HG03378 (cell line): ENCODE measurements around the gene FGG.
"Not testable (repeated sequence)": the region's sequence is repeated elsewhere in the genome, so short reads cannot be mapped to it uniquely, and the experiment has no call there.

Experiments
- ATAC-seq: cut with Tn5 transposase; IDR thresholded peaks from one replicate; pipeline ENCODE4 v1.9.1; 2021; ENCODE audit warnings: mild to moderate bottlenecking, moderate library complexity; ENCODE audit not compliant: unreplicated experiment

Gene FGG

DNA sequence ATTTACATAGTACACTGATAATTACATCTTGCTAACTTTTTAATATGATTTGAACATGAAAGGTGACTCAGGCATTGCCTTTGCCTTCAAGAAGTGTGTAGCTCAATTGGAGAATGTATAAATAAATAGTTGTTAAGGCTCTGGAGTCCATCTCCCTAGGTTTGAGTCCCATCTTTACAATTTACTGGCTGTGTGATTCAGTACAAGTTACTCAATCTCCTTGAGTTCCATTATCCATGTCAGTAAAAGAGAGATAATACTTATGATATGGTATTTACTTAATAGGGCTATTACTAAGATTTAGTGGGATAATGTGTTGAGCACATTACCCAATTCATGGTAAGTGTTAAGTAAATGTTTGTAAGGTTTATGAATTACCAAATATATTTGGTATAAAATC lies 1.9 kb upstream of the FGG start:
- ATAC-seq: no peak

DNA sequence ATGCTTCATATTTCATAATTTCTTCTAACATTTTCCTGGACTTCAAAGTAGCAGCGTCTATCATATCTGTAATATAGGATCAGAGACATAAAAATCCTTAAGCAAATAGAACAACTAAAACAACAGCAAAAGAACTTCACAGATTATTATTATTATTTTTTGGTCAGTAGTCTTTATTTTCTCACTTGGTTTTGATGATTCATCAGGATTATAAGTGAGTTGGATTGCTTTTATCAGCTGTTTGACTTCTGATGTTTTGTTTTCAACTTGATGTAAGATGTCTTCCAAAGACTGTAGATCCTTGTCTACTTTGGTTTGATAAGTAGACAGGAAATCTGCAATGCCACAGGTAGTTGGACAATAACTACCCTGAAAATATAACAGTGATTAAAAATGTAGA lies 623 bp downstream of the FGG start:
- ATAC-seq: no peak

DNA sequence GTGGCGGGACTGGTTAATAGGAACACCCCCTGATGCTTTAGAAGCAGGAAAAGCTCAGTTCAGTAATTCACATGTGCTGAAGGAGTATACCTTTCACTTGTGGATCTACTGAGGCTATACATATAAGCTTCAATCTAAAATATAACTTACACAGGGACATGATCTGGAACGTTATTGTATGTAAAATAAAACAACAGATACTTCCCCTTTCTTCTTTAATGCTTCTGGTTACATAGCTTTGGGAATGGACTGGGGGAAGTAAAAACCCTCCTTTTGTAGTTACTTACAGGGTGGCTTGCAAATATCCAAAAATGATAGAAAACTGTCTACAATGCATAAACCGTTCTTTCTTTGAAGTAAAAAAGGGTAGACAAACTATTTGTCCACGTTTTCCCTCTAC lies 1.9 kb downstream of the FGG start:
- no peak for ATAC-seq

DNA sequence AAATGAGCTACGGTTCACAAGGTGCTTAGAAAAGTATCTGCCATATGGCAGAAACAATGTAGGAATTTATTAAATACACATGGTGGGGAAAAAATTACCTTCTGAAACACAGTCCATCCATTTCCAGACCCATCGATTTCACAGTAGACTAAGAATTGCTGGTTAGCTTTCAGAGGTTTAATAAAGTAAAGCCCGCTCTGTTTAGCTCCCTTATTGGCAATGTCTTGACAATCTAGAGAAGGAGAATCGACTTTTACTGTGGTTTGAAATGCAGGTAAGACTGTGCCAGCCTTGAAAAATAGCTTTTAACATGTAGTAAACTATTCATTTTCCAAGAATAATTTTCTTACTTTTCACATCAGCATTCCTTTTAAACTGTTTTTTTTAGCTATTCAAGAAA lies 2.9 kb downstream of the FGG start:
- ATAC-seq: no peak

DNA sequence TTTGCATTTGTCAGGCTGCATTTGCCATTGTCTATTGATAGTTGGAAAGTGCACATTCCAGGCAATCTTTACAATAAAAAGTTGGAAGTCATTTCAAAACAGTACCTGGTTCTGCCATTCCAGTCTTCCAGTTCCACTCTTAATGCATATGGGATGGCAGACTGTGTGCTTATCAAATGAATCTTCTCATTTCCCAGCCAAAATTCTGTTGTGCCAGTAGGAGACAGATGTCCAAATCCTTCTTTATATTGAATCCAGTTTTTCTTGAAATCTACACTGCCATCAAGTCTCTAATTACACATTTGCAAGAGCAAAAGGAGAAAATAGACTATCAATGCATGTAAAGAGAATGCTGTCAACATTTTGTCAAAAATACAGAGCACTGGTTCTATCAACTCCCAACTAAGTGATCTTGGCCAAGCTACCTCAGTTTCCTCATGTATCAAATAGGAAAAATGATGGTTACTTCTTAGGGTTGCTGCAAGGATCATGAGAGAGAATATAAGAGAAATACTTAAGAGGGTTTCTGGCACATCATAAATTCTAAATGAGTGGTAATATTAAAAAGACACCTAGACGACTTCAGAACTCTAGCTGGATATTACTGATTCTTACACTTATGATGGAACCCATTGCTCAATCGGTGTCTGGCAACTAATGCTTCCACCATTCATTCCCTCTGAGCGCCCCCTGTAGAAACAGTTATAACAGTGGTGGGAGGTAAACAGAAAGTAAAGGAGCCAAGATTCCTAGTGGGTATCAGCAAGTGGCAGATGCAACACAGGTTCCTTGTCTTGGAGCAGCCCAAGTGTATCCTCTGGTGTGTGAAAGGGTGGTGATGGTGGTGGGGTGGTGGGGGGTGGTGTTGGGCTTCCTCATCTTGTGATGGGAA lies 3.8 kb downstream of the FGG start:
- ATAC-seq: no peak

DNA sequence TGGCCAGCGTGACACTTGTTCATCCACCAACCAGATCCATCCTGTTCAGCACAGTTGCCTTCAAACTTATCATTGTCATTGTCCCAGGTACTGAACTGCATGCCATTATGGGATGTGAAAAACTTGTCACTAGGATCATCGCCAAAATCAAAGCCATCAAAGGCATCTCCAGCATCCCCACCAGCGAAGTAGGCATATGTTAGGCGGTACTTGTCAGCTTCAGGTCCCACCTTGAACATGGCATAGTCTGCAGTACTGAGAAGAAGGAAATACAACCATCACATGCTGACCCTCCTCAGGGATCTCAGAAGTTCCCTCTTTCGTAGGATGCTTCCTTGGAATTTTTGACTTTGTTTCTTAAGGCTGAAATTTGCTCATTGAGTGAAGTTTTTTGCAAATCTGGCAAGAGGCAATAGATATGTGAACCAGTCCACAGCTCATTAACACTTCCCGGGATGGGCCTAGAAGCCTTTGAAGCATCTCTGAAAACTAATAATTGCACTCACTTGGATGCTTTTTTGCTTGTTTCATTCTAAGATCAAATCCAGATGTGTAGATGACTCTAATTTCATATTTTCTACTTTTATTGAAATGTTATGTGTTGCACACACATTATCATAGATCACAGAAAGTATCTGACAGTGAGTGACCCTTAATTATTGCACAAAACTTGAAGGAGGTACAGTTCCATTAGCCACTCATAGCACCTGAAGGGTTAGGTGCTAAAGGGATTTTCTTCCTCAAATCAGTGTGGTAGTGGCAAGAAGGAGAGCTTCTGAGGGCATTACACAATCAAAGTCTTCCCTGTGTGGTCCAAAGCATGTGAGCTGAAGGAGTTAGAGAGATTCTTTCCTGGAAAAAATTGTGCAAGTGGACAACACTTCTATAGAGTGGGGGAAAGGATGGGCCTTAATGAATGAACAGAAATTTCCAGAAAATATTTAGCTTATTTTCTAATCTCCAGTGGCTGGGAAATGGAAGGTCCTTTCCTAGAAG lies 5.4 kb downstream of the FGG start:
- no peak for ATAC-seq

DNA sequence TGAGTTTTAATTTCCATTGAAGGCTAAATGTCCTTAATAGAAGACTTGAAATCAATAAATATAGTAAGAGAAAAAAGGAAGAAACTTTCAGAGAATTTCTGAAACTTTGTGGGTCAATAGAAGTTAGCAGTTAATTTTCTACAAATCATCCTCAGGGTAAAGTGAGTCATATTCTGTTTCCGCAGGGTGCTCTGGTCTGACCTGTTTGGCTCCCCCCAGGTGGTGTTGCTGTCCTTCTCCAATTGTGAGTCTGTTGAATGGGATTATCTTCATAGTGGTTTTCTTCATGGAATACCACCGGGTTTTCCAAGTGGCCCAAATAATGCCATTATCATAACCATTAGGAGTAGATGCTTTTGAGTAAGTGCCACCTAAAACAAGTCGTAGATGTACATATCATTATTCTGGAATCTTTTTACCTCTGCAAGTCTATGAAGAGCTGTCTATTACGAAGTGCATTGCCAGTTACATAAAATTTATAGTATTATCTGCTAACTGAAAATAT lies 7.7 kb downstream of the FGG start:
- ATAC-seq: no peak

DNA sequence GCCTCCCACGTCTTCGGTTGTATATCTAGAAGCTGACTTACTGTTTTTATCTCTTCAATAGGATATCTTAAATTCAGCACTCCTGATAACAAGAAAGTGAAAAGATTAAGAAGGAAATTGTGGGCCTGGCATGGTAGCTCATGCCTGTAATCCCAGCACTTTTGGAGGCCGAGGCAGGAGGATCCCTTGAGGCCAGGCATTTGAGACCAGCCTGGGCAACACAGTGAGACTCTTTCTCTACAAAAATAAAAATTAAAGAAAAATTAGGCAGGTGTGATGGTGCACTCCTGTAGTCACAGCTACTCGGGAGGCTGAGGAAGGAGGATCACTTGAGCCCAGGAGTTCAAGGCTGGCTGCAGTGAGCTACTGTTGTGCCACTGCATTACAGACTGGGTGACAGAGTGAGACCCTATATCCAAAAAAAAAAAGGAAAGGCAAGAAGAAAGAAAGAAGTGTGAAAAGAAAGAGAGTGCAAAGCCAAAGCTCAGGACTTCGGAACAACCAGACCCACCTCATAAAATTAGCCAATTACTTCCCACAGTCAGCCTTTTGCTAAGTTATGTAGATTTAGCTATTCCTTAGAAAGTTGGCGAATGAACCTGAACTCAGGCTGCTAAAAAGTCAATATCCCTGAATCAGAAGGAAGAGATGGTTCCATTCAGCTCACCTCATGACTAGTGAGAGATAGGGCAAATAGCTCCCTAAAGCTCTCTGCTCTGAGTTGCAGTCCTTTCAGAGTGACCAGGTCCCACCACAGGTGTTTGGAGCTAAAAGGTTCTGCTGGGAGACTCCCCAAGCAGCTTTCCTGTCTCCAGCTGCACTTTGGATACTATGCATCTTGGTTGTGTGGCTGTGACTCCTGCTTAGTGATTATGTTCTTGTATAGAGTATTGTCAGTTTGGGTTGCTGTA lies 9.2 kb downstream of the FGG start:
- ATAC-seq: no peak

DNA sequence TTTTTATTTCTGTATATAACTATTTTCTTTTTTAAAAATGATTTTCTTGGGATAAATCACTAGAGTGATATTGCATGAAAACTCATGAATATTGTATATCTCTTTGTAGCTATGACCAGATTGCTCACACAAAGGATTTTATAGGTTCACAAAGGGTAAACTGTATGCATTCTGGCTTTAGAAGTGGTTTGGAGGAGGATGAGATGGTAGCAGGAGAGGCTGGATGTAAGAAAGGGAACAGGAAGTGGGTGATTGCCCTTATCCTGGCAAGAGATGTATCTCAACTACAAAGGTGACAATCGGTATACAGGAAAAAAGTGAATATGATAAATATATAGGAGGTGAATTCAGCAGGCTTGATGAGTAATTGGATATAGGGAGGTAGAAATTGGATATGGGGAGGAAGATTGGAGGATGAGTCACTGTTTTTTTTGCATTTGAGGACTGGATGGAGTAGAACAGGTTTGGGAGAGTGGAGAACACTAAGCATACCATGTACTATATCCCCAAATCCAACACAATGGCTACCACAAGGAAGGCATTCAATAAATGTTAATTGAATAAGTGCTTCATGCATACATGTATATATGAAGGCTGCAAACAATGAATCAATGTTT lies 9.9 kb downstream of the FGG start:
- ATAC-seq: no peak

DNA sequence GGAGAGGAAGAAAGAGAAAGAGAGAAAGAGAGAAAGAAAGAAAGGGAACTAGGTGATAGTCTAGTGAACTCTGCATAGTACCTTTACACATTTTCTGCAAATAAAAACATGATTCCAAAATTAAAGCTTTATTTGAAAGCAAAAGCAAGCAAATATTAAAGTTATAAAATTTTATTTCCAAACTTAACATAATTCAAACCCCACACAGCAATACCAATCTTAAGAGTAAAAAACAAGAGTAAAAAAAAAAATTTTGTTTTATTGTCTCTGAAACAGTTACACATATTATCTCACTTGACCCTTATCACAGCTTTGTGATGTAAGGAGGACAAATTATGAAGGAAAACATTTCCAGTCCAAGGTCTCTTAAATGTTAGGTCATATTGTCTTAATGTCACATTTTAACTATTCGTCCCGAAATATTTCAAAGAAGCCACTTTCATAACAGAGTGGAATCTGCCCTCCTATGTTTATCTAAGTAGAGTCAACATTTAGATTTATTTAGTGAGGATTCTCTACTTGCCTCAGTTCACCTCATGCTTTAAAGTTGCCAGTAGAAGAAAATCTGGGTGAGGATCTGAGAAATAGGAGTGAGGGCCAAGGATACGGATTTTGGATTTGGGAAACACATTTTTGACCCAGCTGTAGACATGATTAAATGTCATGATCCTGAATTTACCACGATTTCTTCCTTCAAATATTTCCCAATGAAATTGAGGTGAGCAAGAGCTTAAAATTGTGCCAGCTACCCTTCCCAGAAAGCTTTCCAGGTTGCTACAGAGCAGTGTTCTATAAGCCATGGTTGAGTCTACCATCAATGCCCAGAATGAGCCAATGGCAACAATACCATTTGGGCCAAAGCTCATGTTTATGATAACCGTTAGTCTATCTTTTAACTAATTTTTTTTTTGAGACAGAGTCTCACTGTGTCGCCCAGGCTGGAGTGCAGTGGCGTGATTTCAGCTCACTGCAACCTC lies 14.4 kb downstream of the FGG start:
- no peak for ATAC-seq

DNA sequence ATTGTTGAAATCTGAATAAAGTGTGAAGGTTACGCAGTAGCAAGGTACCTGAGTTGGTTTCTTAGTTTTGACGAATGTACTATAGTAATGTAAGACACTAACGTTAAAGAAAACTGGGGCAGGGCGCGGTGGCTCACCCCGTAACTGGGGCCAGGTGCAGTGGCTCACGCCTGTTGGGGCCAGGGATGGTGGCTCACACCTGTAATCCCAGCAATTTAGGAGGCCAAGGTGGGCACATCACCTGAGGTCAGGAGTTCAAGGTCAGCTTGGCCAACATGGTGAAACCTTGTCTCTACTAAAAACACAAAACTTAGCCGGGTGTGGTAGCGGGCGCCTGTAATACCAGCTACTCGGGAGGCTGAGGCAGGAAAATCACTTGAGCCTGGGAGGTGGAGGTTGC lies 15.2 kb downstream of the FGG start:
- not testable (repeated sequence) for ATAC-seq

DNA sequence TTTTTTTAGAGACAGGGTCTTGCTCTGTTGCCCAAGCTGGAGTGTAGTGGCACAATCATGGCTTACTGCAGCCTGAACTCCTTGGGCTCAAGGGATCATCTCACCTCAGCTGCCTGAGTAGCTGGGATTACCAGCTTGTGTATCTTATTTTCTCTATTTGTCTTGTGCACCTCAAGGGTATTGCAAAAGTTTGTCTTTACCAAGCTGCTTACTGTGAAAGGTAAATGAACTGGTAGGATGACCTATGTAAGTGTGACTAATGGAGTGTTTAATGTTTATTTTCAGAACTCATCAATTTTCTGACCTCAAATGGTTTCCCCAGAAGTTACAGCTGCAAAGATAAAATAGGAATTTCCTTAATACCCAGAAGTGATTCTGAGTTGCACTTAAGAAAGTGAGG lies 16.6 kb downstream of the FGG start:
- ATAC-seq: no peak

DNA sequence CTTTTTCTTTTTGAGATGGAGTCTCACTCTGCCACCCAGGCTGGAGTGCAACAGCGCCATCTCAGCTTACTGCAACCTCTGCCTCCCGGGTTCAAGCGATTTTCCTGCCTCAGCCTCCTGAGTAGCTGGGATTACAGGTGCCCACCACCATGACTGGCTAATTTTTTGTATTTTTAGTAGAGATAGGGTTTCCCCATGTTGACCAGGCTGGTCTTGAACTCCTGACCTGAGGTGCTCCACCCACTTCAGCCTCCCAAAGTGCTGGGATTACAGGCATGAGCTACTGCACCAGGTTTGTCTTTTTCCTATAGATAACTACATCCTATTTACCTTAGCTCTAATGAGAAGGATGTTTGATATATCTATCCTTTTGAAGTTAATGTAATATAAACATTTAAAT lies 18.1 kb downstream of the FGG start:
- ATAC-seq: not testable (repeated sequence)

DNA sequence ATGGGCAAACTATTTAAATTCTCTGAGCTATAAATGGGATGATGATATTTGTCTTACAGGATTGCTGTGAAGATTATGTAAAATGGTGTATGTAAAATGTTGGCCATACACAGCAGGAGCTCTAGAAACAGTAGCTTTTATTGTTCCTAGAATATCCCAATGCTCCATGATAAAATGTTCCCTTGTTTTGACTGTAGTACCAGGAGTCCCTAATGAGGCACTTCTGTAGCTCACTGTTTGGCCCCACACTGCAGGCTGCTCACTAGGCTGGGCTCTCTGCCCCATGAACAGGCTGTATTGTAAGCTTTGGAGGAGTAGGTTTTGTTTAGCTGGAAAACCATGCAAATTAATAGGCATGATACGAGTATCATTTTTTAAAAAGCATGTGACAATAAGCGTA lies 18.6 kb downstream of the FGG start:
- no peak for ATAC-seq

DNA sequence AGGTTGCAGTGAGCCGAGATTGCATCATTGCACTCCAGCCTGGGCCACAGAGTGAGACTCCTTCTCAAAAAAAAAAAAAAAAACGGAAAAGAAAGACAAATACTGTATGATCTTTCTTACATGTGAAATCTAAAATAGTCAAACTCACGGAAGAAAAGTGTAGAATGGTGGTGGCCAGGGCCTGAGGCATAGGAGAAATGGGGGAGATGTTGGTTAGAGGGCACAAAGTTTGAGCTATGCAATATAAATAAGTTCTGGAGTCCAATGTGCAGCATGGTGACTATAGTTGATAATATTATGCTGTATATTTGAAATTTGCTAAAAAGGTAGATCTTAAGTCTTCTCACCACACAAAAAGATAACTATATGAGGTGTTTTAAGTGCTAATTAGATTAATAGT lies 20.6 kb downstream of the FGG start:
- no peak for ATAC-seq

DNA sequence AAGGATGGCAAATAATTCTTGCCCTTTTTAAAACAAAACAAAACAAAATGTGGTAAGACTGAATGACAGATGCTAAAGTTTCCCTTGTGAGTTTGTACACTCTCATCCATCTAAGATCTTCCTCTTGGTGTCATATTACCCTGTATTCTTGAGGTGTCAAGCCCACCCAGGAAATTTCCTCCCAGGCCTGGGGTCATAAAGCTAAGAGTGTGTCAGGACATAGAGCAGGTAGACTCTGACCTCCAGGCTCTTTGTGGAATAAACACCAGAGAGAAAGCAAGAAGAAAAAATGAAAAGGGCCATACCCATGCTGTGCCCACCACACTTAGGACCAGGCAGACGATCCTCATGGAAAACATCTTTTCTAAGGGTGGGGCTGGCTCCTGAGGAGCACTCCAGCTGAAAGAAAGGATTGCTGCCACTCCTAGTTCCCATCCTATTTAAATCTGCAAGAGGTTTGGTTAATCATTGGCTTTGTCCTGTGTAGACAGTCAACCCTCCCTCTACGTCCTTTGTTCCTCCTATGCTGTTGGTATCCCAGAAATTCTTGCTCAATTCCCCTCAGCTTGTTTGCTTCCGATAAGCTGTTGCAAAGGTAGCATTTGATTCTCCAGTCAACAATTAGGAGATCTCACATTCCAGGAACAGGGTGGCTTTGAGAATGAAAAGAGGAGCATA lies 22.0 kb downstream of the FGG start, which contains the start of gene FGA:
FGA (minus strand) TSS at position 414 of the 678 bp plus-strand sequence; CDS start at position 359, 55 bp downstream.
- ATAC-seq: no peak

DNA sequence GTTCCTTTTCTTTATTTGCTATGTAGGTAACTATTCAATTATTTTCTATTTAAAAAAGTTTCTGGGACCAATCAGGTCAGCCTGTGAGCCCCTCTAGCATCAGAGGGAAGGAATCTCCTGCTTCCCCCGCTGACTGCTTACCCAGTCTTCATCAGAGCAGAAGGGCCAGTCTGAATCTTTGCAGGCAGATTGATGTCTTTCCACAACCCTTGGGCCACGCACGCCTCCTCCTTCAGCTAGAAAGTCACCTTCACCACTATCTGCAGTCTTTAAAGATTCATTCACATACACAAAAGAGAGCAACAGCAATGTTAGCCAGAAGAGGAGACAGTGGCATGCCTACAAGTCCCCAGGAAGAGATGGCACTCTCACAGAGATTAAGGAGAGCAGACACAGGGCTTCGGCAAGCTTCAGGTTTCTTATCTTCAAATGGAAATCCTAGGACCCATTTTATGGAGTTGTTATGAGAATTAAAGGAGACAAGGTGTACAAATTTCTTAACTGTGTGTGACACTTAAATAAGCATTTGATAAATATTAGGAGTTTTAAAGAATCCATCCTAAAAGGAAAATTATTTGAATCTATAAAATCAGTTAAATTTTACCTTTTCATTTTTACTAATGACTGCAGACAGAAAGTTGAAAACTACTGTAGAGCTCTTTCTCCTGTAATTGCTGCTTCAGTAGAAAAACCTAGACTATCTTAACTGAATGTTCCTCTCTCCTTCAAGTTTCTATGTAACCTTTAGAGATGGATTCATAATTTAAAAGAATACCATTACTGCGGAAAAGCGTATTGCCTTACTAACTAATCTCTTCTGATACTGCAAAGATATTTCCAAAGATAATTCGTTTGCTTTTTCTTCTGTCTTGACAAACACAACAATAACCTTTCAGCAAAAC lies 22.9 kb downstream of the FGG start:
- ATAC-seq: no peak
